Measurements from ENCODE around the gene IMMP2L. TPM values are rescaled to one million over a fixed set of nuclear protein-coding genes. Genes with fewer than 3 reads are reported as not detected.

IMMP2L gene
- polyA plus RNA-seq, 2 of the 4 experiments (the other 2 are of a cell fraction), result 16.1 to 23.8 TPM

GRCh38 chr7:111096997-111097396 lies 465.3 kb downstream of the IMMP2L start:
- ChIA-PET CTCF (no interaction called here), POLR2A (no interaction called here)
- peaks cover 26% of the 10 kb centered on the region; the same call in 2 of the 3 replicates for H3K4me1 ChIP-seq
- no peaks in the 10 kb centered on the region for H3K9me3 ChIP-seq
- FAIRE-seq, result no peak
- H3K27ac ChIP-seq, result no peak overlapping the region
- H3K4me3 ChIP-seq, result no peak overlapping the region
- H3K4me2 ChIP-seq, result no peak overlapping the region
- DNase-seq (ENCODE audit: low read depth in 1 of 2, low spot score in 1 of 2), result no peak
- no peak for ATAC-seq
- TF ChIP-seq RAD21 (conservative IDR thresholded peaks at IDR 0.05 in 1 of 2, IDR thresholded peaks at IDR 0.05 in 1 of 2) (no peak), CHD4 (IDR thresholded peaks at IDR 0.05; ENCODE audit: borderline replicate concordance) (no peak), ESRRA (IDR thresholded peaks at IDR 0.05; ENCODE audit: borderline replicate concordance, low read length) (no peak), MAZ (IDR thresholded peaks at IDR 0.05; ENCODE audit: borderline replicate concordance, low read depth, low read length) (no peak), HEYL (CRISPR knock-in tag; IDR thresholded peaks at IDR 0.05) (no peak), ZNF302 (CRISPR knock-in tag; IDR thresholded peaks at IDR 0.05) (no peak), ZFP36 (IDR thresholded peaks at IDR 0.05; ENCODE audit: borderline replicate concordance, partially characterized antibody) (no peak), JUN (IDR thresholded peaks at IDR 0.05) (no peak), RNF2 (IDR thresholded peaks at IDR 0.05; ENCODE audit: borderline replicate concordance, low read depth) (no peak), POLR2A (IDR thresholded peaks at IDR 0.05; ENCODE audit: low read length) (no peak), BHLHE40 (IDR thresholded peaks at IDR 0.05; ENCODE audit: low read depth, low read length) (no peak), MAX (IDR thresholded peaks at IDR 0.05) (no peak), CBX8 (IDR thresholded peaks at IDR 0.05) (no peak), EP300 (IDR thresholded peaks at IDR 0.05) (no peak)
- TF ChIP-seq, protein P1, sequence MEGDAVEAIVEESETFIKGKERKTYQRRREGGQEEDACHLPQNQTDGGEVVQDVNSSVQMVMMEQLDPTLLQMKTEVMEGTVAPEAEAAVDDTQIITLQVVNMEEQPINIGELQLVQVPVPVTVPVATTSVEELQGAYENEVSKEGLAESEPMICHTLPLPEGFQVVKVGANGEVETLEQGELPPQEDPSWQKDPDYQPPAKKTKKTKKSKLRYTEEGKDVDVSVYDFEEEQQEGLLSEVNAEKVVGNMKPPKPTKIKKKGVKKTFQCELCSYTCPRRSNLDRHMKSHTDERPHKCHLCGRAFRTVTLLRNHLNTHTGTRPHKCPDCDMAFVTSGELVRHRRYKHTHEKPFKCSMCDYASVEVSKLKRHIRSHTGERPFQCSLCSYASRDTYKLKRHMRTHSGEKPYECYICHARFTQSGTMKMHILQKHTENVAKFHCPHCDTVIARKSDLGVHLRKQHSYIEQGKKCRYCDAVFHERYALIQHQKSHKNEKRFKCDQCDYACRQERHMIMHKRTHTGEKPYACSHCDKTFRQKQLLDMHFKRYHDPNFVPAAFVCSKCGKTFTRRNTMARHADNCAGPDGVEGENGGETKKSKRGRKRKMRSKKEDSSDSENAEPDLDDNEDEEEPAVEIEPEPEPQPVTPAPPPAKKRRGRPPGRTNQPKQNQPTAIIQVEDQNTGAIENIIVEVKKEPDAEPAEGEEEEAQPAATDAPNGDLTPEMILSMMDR (IDR thresholded peaks at IDR 0.05), result no peak
- TF ChIP-seq, protein P2, sequence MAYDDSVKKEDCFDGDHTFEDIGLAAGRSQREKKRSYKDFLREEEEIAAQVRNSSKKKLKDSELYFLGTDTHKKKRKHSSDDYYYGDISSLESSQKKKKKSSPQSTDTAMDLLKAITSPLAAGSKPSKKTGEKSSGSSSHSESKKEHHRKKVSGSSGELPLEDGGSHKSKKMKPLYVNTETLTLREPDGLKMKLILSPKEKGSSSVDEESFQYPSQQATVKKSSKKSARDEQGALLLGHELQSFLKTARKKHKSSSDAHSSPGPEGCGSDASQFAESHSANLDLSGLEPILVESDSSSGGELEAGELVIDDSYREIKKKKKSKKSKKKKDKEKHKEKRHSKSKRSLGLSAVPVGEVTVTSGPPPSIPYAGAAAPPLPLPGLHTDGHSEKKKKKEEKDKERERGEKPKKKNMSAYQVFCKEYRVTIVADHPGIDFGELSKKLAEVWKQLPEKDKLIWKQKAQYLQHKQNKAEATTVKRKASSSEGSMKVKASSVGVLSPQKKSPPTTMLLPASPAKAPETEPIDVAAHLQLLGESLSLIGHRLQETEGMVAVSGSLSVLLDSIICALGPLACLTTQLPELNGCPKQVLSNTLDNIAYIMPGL (CRISPR knock-in tag; IDR thresholded peaks at IDR 0.05; ENCODE audit: borderline replicate concordance), result no peak
- TF ChIP-seq, protein P3, sequence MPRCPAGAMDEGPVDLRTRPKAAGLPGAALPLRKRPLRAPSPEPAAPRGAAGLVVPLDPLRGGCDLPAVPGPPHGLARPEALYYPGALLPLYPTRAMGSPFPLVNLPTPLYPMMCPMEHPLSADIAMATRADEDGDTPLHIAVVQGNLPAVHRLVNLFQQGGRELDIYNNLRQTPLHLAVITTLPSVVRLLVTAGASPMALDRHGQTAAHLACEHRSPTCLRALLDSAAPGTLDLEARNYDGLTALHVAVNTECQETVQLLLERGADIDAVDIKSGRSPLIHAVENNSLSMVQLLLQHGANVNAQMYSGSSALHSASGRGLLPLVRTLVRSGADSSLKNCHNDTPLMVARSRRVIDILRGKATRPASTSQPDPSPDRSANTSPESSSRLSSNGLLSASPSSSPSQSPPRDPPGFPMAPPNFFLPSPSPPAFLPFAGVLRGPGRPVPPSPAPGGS (IDR thresholded peaks at IDR 0.05), result no peak
- TF ChIP-seq, protein P4, sequence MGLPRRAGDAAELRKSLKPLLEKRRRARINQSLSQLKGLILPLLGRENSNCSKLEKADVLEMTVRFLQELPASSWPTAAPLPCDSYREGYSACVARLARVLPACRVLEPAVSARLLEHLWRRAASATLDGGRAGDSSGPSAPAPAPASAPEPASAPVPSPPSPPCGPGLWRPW (IDR thresholded peaks at IDR 0.05), result no peak
- WGBS (ENCODE audit: missing lambda C conversion rate), result 87% methylated on average over 3 of the region's 3 CpGs

DNA sequence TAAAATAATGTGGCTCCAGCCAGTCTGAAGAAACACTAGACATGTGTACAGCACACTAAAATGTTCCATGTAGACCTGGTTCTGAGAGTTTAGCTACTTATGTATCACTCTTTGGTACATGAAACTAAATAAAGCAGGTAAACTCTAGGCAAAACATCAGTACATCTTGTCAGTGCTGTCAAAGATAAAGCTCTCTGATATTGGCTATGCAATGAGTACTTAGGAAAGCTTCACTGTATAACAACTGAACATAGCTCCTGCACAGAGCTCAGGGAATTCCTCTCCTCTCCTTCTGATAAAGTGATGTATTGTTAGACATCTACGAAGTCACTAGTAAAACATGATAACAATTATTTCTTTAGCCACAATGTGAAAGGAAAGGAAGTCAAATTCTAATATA lies 467.9 kb downstream of the IMMP2L start:
- Histone ChIP-seq H3K4me3 (no peak overlapping the region), H3K27ac (no peak overlapping the region), H3K4me1 (peaks cover 28% of the 10 kb centered on the region; the same call in 2 of the 3 replicates), H3K9me3 (no peaks in the 10 kb centered on the region), H3K4me2 (no peak overlapping the region)
- ChIA-PET POLR2A (no interaction called here), CTCF (no interaction called here)
- no peak for ATAC-seq
- no peak for FAIRE-seq
- DNase-seq (ENCODE audit: low read depth in 1 of 2, low spot score in 1 of 2), result no peak
- 76% methylated on average over 1 of the region's 1 CpG for WGBS (ENCODE audit: missing lambda C conversion rate)
- TF ChIP-seq NR3C1 (IDR thresholded peaks at IDR 0.05) (no peak), HOXA7 (CRISPR knock-in tag; IDR thresholded peaks at IDR 0.05) (no peak), ESRRA (IDR thresholded peaks at IDR 0.05; ENCODE audit: borderline replicate concordance, low read length) (no peak), MYC (IDR thresholded peaks at IDR 0.05; ENCODE audit: borderline replicate concordance, low read length) (no peak), REST (IDR thresholded peaks at IDR 0.05) (no peak), CBX8 (IDR thresholded peaks at IDR 0.05) (no peak), MAZ (IDR thresholded peaks at IDR 0.05; ENCODE audit: borderline replicate concordance, low read depth, low read length) (no peak), ZC3H11A (IDR thresholded peaks at IDR 0.05) (no peak), HOXB13 (CRISPR knock-in tag; IDR thresholded peaks at IDR 0.05; ENCODE audit: low read depth) (no peak), KDM1A (IDR thresholded peaks at IDR 0.05; ENCODE audit: low read depth) (no peak), EP300 (IDR thresholded peaks at IDR 0.05) (no peak), POLR2AphosphoS2 (conservative IDR thresholded peaks at IDR 0.05; ENCODE audit: low read length) (no peak), EHF (CRISPR knock-in tag; IDR thresholded peaks at IDR 0.05) (no peak)
- TF ChIP-seq, protein P2 (CRISPR knock-in tag; IDR thresholded peaks at IDR 0.05; ENCODE audit: borderline replicate concordance), result no peak

Measured in A549 (cell line).